Measurements from ENCODE around the gene NAA40.

Gene NAA40

GRCh38 chr11:63985812-63986155, 47.0 kb downstream of the NAA40 start:
- in situ Hi-C loops (cut with HindIII; ENCODE audit: low sequenced_read_pairs): no loop called here

- in situ Hi-C loops (cut with HindIII; ENCODE audit: low sequenced_read_pairs): no loop called here
These were observed 47.5 kb downstream of the NAA40 start, which contains the start of gene OTUB1 for GRCh38 chr11:63986156-63986931. TSS of gene OTUB1 (plus strand) at chr11:63986438. CDS start at chr11:63986457, 19 bp downstream.

GRCh38 chr11:63986932-63987513, 48.2 kb downstream of the NAA40 start:
- in situ Hi-C loops (cut with HindIII; ENCODE audit: low sequenced_read_pairs): no loop called here

- in situ Hi-C loops (cut with HindIII; ENCODE audit: low sequenced_read_pairs): no loop called here
These were observed 52.8 kb downstream of the NAA40 start for GRCh38 chr11:63991558-63991957.

- in situ Hi-C loops (cut with HindIII; ENCODE audit: low sequenced_read_pairs): no loop called here
These were observed 54.3 kb downstream of the NAA40 start for GRCh38 chr11:63993100-63993499.

- in situ Hi-C loops (cut with HindIII; ENCODE audit: low sequenced_read_pairs): no loop called here
These were observed 55.2 kb downstream of the NAA40 start for GRCh38 chr11:63993993-63994392.

- in situ Hi-C loops (cut with HindIII; ENCODE audit: low sequenced_read_pairs): no loop called here
These were observed 57.7 kb downstream of the NAA40 start for GRCh38 chr11:63996512-63996911.

GRCh38 chr11:63997104-63997700, 58.4 kb downstream of the NAA40 start:
- in situ Hi-C loops (cut with HindIII; ENCODE audit: low sequenced_read_pairs): no loop called here

- in situ Hi-C loops (cut with HindIII; ENCODE audit: low sequenced_read_pairs): no loop called here
These were observed 59.1 kb downstream of the NAA40 start for GRCh38 chr11:63997801-63998337.

GRCh38 chr11:63998558-63999348, 60.0 kb downstream of the NAA40 start:
- in situ Hi-C loops (cut with HindIII; ENCODE audit: low sequenced_read_pairs): no loop called here

- in situ Hi-C loops (cut with HindIII; ENCODE audit: low sequenced_read_pairs): loop anchor here (10.0 kb wide), 2 partner anchors 45 to 135 kb away; no protein-coding TSS in a partner anchor
These were observed 60.7 kb downstream of the NAA40 start for GRCh38 chr11:63999349-64000025.

GRCh38 chr11:64000026-64000739, 61.4 kb downstream of the NAA40 start:
- in situ Hi-C loops (cut with HindIII; ENCODE audit: low sequenced_read_pairs): loop anchor here (10.0 kb wide), 2 partner anchors 45 to 135 kb away; no protein-coding TSS in a partner anchor

GRCh38 chr11:64000740-64001483, 62.1 kb downstream of the NAA40 start:
- in situ Hi-C loops (cut with HindIII; ENCODE audit: low sequenced_read_pairs): loop anchor here (10.0 kb wide), 2 partner anchors 46 to 134 kb away; no protein-coding TSS in a partner anchor

GRCh38 chr11:64001484-64002420, 63.0 kb downstream of the NAA40 start:
- in situ Hi-C loops (cut with HindIII; ENCODE audit: low sequenced_read_pairs): loop anchor here (10.0 kb wide), 2 partner anchors 47 to 133 kb away; no protein-coding TSS in a partner anchor

- in situ Hi-C loops (cut with HindIII; ENCODE audit: low sequenced_read_pairs): loop anchor here (10.0 kb wide), 2 partner anchors 49 to 131 kb away; no protein-coding TSS in a partner anchor
These were observed 65.2 kb downstream of the NAA40 start for GRCh38 chr11:64003807-64004589.

GRCh38 chr11:64004590-64004984, 65.8 kb downstream of the NAA40 start:
- in situ Hi-C loops (cut with HindIII; ENCODE audit: low sequenced_read_pairs): loop anchor here (10.0 kb wide), 2 partner anchors 50 to 130 kb away; no protein-coding TSS in a partner anchor

- in situ Hi-C loops (cut with HindIII; ENCODE audit: low sequenced_read_pairs): loop anchor here (5.0 to 10.0 kb wide), 3 partner anchors 51 to 129 kb away; no protein-coding TSS in a partner anchor
These were observed 66.9 kb downstream of the NAA40 start for GRCh38 chr11:64005691-64006090.
